Measurements from ENCODE around the gene GRIK3. TPM values are rescaled to one million over a fixed set of nuclear protein-coding genes. Genes with fewer than 3 reads are reported as not detected.

GRIK3 gene
- total RNA-seq, 2 donors from 2014 or later, result 0.20 to 1.2 TPM

DNA sequence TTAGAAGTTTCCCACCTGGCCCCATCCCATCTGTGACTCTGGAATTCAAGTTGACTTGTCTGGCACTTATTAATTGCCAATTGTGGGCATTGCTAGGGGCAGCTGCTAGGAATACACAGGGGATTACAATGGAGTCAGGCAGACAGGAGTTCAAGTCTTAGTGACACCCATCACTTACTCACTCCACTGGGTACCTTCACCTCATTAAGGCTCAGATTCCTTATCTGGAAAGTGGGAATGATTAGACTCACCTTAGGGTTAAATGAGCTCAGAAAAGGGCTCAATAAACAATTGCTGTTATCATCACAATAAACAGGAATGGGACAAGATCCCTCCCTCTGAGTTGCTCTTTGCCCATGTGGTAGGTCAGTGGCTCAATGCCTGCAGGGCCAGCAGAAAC, 18.2 kb downstream of the GRIK3 start:
- intact Hi-C loops (cut with DNase I), result no loop called here
- H3K9me3 ChIP-seq, result no peaks in the 10 kb centered on the region
- TF ChIP-seq, protein P1, sequence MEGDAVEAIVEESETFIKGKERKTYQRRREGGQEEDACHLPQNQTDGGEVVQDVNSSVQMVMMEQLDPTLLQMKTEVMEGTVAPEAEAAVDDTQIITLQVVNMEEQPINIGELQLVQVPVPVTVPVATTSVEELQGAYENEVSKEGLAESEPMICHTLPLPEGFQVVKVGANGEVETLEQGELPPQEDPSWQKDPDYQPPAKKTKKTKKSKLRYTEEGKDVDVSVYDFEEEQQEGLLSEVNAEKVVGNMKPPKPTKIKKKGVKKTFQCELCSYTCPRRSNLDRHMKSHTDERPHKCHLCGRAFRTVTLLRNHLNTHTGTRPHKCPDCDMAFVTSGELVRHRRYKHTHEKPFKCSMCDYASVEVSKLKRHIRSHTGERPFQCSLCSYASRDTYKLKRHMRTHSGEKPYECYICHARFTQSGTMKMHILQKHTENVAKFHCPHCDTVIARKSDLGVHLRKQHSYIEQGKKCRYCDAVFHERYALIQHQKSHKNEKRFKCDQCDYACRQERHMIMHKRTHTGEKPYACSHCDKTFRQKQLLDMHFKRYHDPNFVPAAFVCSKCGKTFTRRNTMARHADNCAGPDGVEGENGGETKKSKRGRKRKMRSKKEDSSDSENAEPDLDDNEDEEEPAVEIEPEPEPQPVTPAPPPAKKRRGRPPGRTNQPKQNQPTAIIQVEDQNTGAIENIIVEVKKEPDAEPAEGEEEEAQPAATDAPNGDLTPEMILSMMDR (IDR thresholded peaks at IDR 0.05), result no peak
- no peaks in the 10 kb centered on the region for H3K36me3 ChIP-seq
- H3K4me3 ChIP-seq, result no peak overlapping the region
- no peak for DNase-seq
- H3K27me3 ChIP-seq, result no peaks in the 10 kb centered on the region
- no peak overlapping the region for H3K9ac ChIP-seq (ENCODE audit: low read depth in 2 of 2, low read length in 2 of 2)
- no peaks in the 10 kb centered on the region for H3K4me1 ChIP-seq
- no peak overlapping the region for H3K27ac ChIP-seq

DNA sequence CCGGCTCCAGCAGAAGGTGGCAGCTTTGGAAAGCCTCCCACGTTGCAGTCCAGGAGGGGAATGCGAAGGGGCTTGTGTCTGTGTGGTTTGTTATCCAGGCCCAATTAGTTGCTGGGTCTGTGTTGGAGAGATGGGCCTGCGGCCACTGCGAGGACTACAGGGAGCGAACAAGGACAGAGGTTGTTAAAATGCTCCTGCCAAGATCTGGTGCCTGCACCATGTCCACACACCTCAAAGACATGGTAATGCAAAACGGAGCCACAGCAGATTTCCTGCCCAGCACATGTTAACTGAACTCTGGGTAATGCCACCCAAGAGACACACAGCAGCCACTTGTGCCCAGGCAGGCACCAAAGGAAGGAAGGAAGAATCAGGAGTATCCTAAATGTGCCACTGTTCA, 18.6 kb downstream of the GRIK3 start:
- no peaks in the 10 kb centered on the region for H3K9me3 ChIP-seq

DNA sequence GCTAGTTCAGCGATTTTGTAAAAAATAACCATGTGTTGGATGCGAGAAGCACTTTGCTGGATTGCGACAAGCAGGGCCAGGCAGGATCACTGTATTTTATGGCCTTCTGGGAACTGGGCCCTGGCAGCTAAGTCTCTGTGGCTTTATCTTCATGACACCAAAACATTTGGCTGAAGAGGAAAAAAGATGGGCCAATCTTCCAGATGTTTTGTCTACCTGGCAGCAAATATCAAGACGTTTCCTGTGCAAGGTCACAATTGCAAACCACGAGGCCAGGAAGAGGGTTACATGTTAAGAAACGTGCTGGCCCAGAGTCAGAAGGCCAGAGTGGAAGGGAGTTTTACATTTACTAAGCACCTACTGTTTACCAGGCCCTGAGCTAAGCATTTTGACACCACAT, 22.1 kb downstream of the GRIK3 start:
- no peaks in the 10 kb centered on the region for H3K27me3 ChIP-seq
- H3K4me1 ChIP-seq, result no peaks in the 10 kb centered on the region
- no peak for DNase-seq
- no peaks in the 10 kb centered on the region for H3K36me3 ChIP-seq
- no peaks in the 10 kb centered on the region for H3K9me3 ChIP-seq
- no peak overlapping the region for H3K4me3 ChIP-seq
- intact Hi-C loops (cut with DNase I), result no loop called here
- H3K9ac ChIP-seq (ENCODE audit: low read depth in 2 of 2, low read length in 2 of 2), result no peak overlapping the region
- H3K27ac ChIP-seq, result no peak overlapping the region
- TF ChIP-seq, protein P1 (IDR thresholded peaks at IDR 0.05), result no peak

More for the DNA sequence above, 18.6 kb downstream of the GRIK3 start:
- Histone ChIP-seq H3K27me3 (no peaks in the 10 kb centered on the region), H3K4me3 (no peak overlapping the region), H3K36me3 (no peaks in the 10 kb centered on the region), H3K9ac (ENCODE audit: low read depth in 2 of 2, low read length in 2 of 2) (no peak overlapping the region), H3K27ac (no peak overlapping the region), H3K4me1 (no peaks in the 10 kb centered on the region)
- intact Hi-C loops (cut with DNase I), result no loop called here
- DNase-seq, result no peak
- TF ChIP-seq, protein P1 (IDR thresholded peaks at IDR 0.05), result no peak

DNA sequence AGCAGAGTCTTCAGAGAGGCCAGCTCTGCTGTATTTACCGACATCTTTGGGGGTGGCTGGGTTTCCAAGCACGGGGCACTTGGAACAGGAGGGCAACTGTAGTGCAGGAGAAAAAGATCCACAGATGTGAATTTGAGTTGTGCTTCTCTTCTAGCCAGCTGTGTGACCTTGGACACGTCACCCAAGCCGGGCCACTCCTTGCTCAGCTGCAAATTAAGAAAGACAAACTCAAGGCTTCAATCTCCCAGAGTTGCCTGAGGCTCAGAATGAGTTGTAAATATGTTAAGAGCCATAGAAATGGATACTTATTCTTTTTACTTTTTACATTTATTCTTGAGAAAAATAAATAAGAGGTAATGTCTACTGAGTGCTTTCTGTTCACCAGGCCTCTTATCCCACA, 24.3 kb downstream of the GRIK3 start:
- Histone ChIP-seq H3K9me3 (no peaks in the 10 kb centered on the region), H3K4me3 (no peak overlapping the region), H3K4me1 (no peaks in the 10 kb centered on the region), H3K36me3 (no peaks in the 10 kb centered on the region), H3K9ac (ENCODE audit: low read depth in 2 of 2, low read length in 2 of 2) (no peak overlapping the region), H3K27me3 (no peaks in the 10 kb centered on the region), H3K27ac (no peak overlapping the region)
- TF ChIP-seq, protein P1 (IDR thresholded peaks at IDR 0.05), result no peak
- DNase-seq, result no peak
- intact Hi-C loops (cut with DNase I), result no loop called here

DNA sequence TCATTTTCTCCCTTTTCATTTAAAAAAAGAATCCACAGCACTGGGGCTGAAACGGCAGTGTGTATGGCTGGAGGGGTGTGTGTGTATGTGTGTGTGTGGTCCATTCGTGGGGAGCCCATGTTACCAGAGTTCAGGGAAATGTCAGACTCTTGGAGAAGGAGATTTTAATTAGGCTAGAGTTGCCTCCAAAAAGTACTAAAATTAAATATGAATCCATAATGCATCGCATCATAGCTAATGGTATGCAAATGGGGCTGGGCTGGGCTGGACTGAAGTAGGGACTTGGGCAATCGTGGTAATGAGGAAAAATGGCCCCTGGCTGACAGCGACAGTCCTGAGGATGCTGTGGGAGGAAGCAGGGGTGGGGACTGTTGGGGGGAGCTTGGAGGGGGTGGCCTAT, 24.8 kb downstream of the GRIK3 start:
- H3K27me3 ChIP-seq, result no peaks in the 10 kb centered on the region
- H3K9me3 ChIP-seq, result no peaks in the 10 kb centered on the region
- no peaks in the 10 kb centered on the region for H3K36me3 ChIP-seq
- H3K27ac ChIP-seq, result no peak overlapping the region
- no peaks in the 10 kb centered on the region for H3K4me1 ChIP-seq
- no peak for DNase-seq
- TF ChIP-seq, protein P1 (IDR thresholded peaks at IDR 0.05), result no peak
- no peak overlapping the region for H3K9ac ChIP-seq (ENCODE audit: low read depth in 2 of 2, low read length in 2 of 2)
- H3K4me3 ChIP-seq, result no peak overlapping the region
- intact Hi-C loops (cut with DNase I), result no loop called here

Measured in colonic mucosa (tissue), 4 donors.